Stomach (tissue), 9 donors: ENCODE data around the gene AMPD3. TPM values are rescaled to one million over a fixed set of nuclear protein-coding genes. Genes with fewer than 3 reads are reported as not detected.

Source experiments
- DNase-seq, 2 donors: peaks; one replicate each; pipeline versions ENCODE4 v3.0.0 to v3.0.0-alpha.2; 2013 to 2019
- H3K27ac ChIP-seq, 5 donors: fragments of 200-600 bp in 4 of 5; sonication (generic) in 4 of 5; one replicate each; pipeline ENCODE4 v1.5.1; 2013 to 2019; ENCODE audit warnings: mild to moderate bottlenecking in 1 of 5, moderate library complexity in 1 of 5
- H3K27me3 ChIP-seq, 3 donors: fragments of 200-600 bp; sonication (generic); one replicate each; pipeline ENCODE4 v1.5.1; 2017 to 2019; ENCODE audit warnings: mixed run types in 1 of 3
- H3K36me3 ChIP-seq, 4 donors: fragments of 200-600 bp; sonication (generic); 1 replicate in 3 of 4; 2 replicates in 1 of 4; pipeline ENCODE4 v1.5.1; 2016 to 2019
- H3K4me1 ChIP-seq, 4 donors: fragments of 200-600 bp; sonication (generic); one replicate each; pipeline ENCODE4 v1.5.1; 2016 to 2019
- H3K4me3 ChIP-seq, 4 donors: fragments of 200-600 bp; sonication (generic) in 3 of 4; one replicate each; pipeline ENCODE4 v1.5.1; 2016 to 2019; ENCODE audit warnings: mild to moderate bottlenecking in 1 of 4
- H3K9me3 ChIP-seq, 4 donors: fragments of 200-600 bp; sonication (generic); one replicate each; pipeline ENCODE4 v1.5.1; 2016 to 2019
- CTCF ChIP-seq, 7 experiments: fragments of 450-650 bp in 4 of 7; fragments of 200-600 bp in 3 of 7; sonication (generic) in 3 of 7; IDR thresholded peaks; one replicate each; pipeline ENCODE4 v1.5.1; 2016 to 2019; ENCODE audit warnings: antibody characterized with exemption in 7 of 7, control low read depth in 2 of 7, mild to moderate bottlenecking in 1 of 7
- EP300 ChIP-seq: sonication (generic); formaldehyde crosslinking; IDR thresholded peaks from one replicate; pipeline ENCODE4 v1.6.1; 2017; ENCODE audit warnings: antibody characterized with exemption
- POLR2A ChIP-seq, 4 donors: fragments of 450-650 bp; IDR thresholded peaks; one replicate each; pipeline ENCODE4 v1.6.1; 2016; ENCODE audit warnings: antibody characterized with exemption in 4 of 4, control low read depth in 2 of 4, mild to moderate bottlenecking in 1 of 4, moderate library complexity in 1 of 4
- POLR2AphosphoS5 ChIP-seq, 3 donors: sonication (generic); formaldehyde crosslinking; IDR thresholded peaks; one replicate each; pipeline ENCODE4 v1.6.1; 2016; ENCODE audit warnings: antibody characterized with exemption in 3 of 3
- WGBS, 5 donors: extraction: QIAGEN DNeasy Blood & Tissue Kit in 3 of 5; methylation state at CpG; one replicate each; pipeline versions ENCODE4 v1.1.5 to v1.1.7; 2013 to 2018; 5-methylcytosine and 5-hydroxymethylcytosine counted together
- intact Hi-C: fragments of 100-400 bp; cut with DNase I; formaldehyde crosslinking; loops from one replicate; pipeline ENCODE4 v1.15.1; 2023; ENCODE audit warnings: low total_unique reads
- polyA plus RNA-seq, 3 donors: library from polyadenylated mRNA; stranded (reverse); fragments of 200-250 nt; gene quantifications; one replicate each; pipeline ENCODE4 v1.2.3, GENCODE V29; 2013
- total RNA-seq, 5 donors: library from RNA; depleted of rRNA; stranded (reverse); fragments of >200 nt; gene quantifications; one replicate each; pipeline versions ENCODE4 v1.1.0 to v1.2.3, GENCODE V29; 2014 to 2016
- donor health status: healthy with polysubstance abuse.
- donor health status: Bipolar disorder and iron deficiency.
- donor health status: healthy.

Gene AMPD3
- total and polyA plus RNA-seq, 8 donors, result 4.1 to 20.4 (median 8.5) TPM

- Histone ChIP-seq H3K27ac (no peak overlapping the region), H3K36me3 (peaks cover 10 to 42% (median 34%) of the 10 kb centered on the region in 4 donors), H3K9me3 (no peaks in the 10 kb centered on the region), H3K27me3 (no peaks in the 10 kb centered on the region), H3K4me3 (no peak overlapping the region), H3K4me1 (peaks cover 3 to 28% (median 7%) of the 10 kb centered on the region in 4 donors)
- no peak for TF ChIP-seq POLR2A (IDR thresholded peaks at IDR 0.05)
- TF ChIP-seq EP300, result no peak
- TF ChIP-seq CTCF (IDR thresholded peaks at IDR 0.05), result no peak
- no peak for TF ChIP-seq POLR2AphosphoS5 (IDR thresholded peaks at IDR 0.05)
- no peak for DNase-seq
- intact Hi-C loops, result no loop called here
- 92 to 96% (median 95%) methylated on average over 9 of the region's 9 CpGs for WGBS, 5 donors
Measured at GRCh38 chr11:10461276-10461790, 6.3 kb downstream of the AMPD3 start.

DNA sequence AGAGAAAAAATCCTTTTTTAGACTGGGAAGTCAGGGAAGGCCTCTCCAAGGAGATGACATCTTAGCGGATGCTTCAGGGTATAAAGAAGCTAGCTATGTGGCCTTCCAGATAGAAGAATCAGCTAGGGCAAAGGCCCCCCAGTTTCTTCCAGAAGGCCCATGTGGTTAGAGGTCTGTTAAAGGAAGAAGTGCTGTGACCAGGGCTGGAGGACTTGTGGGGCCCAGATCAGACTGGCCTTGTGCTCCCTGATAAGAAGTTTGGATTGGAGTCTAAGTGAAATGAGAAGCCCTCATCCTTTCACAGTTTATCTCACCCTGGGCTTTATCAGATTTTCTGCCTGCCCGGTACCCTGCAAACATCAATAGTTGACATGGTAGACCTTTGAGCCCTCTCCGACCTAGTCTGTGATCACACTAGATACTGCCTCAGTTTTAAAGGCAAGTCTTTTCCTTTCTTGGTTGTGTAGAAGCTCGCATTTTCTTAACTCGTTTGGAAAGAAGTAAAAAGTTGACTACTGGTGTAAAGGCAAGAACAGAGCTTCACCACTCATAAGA lies 7.8 kb downstream of the AMPD3 start:
- TF ChIP-seq POLR2A (IDR thresholded peaks at IDR 0.05) (no peak), POLR2AphosphoS5 (IDR thresholded peaks at IDR 0.05) (no peak), CTCF (IDR thresholded peaks at IDR 0.05) (no peak)
- Histone ChIP-seq H3K4me1 (peaks cover 0 to 17% (median 2%) of the 10 kb centered on the region in 4 donors), H3K36me3 (peaks cover 10 to 50% (median 40%) of the 10 kb centered on the region in 4 donors), H3K27ac (no peak overlapping the region), H3K27me3 (no peaks in the 10 kb centered on the region), H3K9me3 (no peaks in the 10 kb centered on the region), H3K4me3 (no peak overlapping the region)
- DNase-seq, result no peak
- intact Hi-C loops, result no loop called here
- 84 to 91% (median 88%) methylated on average over 5 of the region's 5 CpGs for WGBS, 5 donors

GRCh38 chr11:10473371-10473770 lies 18.3 kb downstream of the AMPD3 start:
- Histone ChIP-seq H3K9me3 (no peaks in the 10 kb centered on the region), H3K27me3 (no peaks in the 10 kb centered on the region), H3K4me3 (no peak overlapping the region), H3K36me3 (peaks cover 0 to 24% (median 8%) of the 10 kb centered on the region in 4 donors), H3K27ac (no peak overlapping the region), H3K4me1 (peaks cover 0 to 5% (median 0%) of the 10 kb centered on the region in 4 donors)
- no peak for DNase-seq
- TF ChIP-seq EP300, result no peak
- no peak for TF ChIP-seq CTCF (IDR thresholded peaks at IDR 0.05)
- no peak for TF ChIP-seq POLR2AphosphoS5 (IDR thresholded peaks at IDR 0.05)
- no peak for TF ChIP-seq POLR2A (IDR thresholded peaks at IDR 0.05)
- WGBS, 5 donors, result 83 to 91% (median 88%) methylated on average over 4 of the region's 4 CpGs
- intact Hi-C loops, result no loop called here

- Histone ChIP-seq H3K27me3 (no peaks in the 10 kb centered on the region), H3K27ac (no peak overlapping the region), H3K9me3 (no peaks in the 10 kb centered on the region), H3K4me1 (peaks cover 0 to 5% (median 0%) of the 10 kb centered on the region in 4 donors), H3K4me3 (no peak overlapping the region), H3K36me3 (peaks cover 0 to 29% (median 12%) of the 10 kb centered on the region in 4 donors)
- DNase-seq, result no peak
- 94 to 100% (median 96%) methylated on average over 2 of the region's 2 CpGs for WGBS, 5 donors
- intact Hi-C loops, result no loop called here
- no peak for TF ChIP-seq POLR2A (IDR thresholded peaks at IDR 0.05)
- TF ChIP-seq EP300, result no peak
- TF ChIP-seq CTCF (IDR thresholded peaks at IDR 0.05), result no peak
- no peak for TF ChIP-seq POLR2AphosphoS5 (IDR thresholded peaks at IDR 0.05)
Measured at GRCh38 chr11:10474551-10474950, 19.5 kb downstream of the AMPD3 start.
